Measurements from ENCODE around the gene CCNJL.
A peak's percentile ranks its signal among the peaks of the same experiment; 100 is the strongest.

CCNJL gene

GRCh38 chr5:160312134-160312959 lies at the start of gene CCNJL:
Gene CCNJL, minus strand, starts transcription at chr5:160312564. Its CDS starts 641 bp downstream, at chr5:160311923.
- Mint-ChIP-seq H3K4me3 (peak within 1 kb of the TSS; percentile 79 to 86), H3K9me3 (no peaks in the 10 kb centered on the region), H3K27me3 (peaks cover 98% of the 10 kb centered on the region), H3K4me1 (peaks cover 15% of the 10 kb centered on the region), H3K27ac (peak within 1 kb of the TSS in 1 of 2 donors; percentile 57)
- peak; percentile 64 for ATAC-seq
- DNase-seq: peak; percentile 11 to 13

- Mint-ChIP-seq H3K4me1 (no peaks in the 10 kb centered on the region), H3K27me3 (peaks cover 17% of the 10 kb centered on the region), H3K9me3 (no peaks in the 10 kb centered on the region), H3K4me3 (no peak overlapping the region), H3K27ac (peak overlapping the region in 1 of 2 donors; percentile 37)
- no peak for ATAC-seq
- no peak for DNase-seq
Measured at GRCh38 chr5:160361624-160362228, 49.4 kb upstream of the CCNJL start.

- peaks cover 16% of the 10 kb centered on the region for H3K27me3 Mint-ChIP-seq
- H3K4me3 Mint-ChIP-seq: no peak overlapping the region
- H3K4me1 Mint-ChIP-seq: no peaks in the 10 kb centered on the region
- H3K27ac Mint-ChIP-seq: no peak overlapping the region
- no peak for DNase-seq
- H3K9me3 Mint-ChIP-seq: no peaks in the 10 kb centered on the region
- no peak for ATAC-seq
Measured at GRCh38 chr5:160360310-160360709, 47.9 kb upstream of the CCNJL start.

- ATAC-seq (no peak), DNase-seq (no peak)
- no peaks in the 10 kb centered on the region for H3K4me1 Mint-ChIP-seq
- no peaks in the 10 kb centered on the region for H3K9me3 Mint-ChIP-seq
- no peak overlapping the region for H3K4me3 Mint-ChIP-seq
- peaks cover 11% of the 10 kb centered on the region for H3K27me3 Mint-ChIP-seq
- no peak overlapping the region for H3K27ac Mint-ChIP-seq
Measured at GRCh38 chr5:160359816-160360215, 47.5 kb upstream of the CCNJL start.

- Mint-ChIP-seq H3K9me3 (no peaks in the 10 kb centered on the region), H3K4me3 (no peak overlapping the region), H3K27me3 (peaks cover 9% of the 10 kb centered on the region), H3K27ac (no peak overlapping the region), H3K4me1 (no peaks in the 10 kb centered on the region)
- ATAC-seq (no peak), DNase-seq (no peak)
Measured at GRCh38 chr5:160359242-160359641, 46.9 kb upstream of the CCNJL start.

- no peaks in the 10 kb centered on the region for H3K4me1 Mint-ChIP-seq
- H3K27me3 Mint-ChIP-seq: no peaks in the 10 kb centered on the region
- H3K4me3 Mint-ChIP-seq: no peak overlapping the region
- DNase-seq: no peak
- no peak for ATAC-seq
- no peaks in the 10 kb centered on the region for H3K9me3 Mint-ChIP-seq
- no peak overlapping the region for H3K27ac Mint-ChIP-seq
Measured at GRCh38 chr5:160357861-160358411, 45.6 kb upstream of the CCNJL start.

- H3K4me3 Mint-ChIP-seq: no peak overlapping the region
Measured at GRCh38 chr5:160357394-160357793, 45.0 kb upstream of the CCNJL start.

GRCh38 chr5:160356550-160357347 lies 44.4 kb upstream of the CCNJL start:
- Mint-ChIP-seq H3K4me3 (no peak overlapping the region), H3K27ac (no peak overlapping the region), H3K27me3 (no peaks in the 10 kb centered on the region), H3K9me3 (no peaks in the 10 kb centered on the region), H3K4me1 (no peaks in the 10 kb centered on the region)
- no peak for DNase-seq
- no peak for ATAC-seq

More at GRCh38 chr5:160357394-160357793, 45.0 kb upstream of the CCNJL start:
- no peaks in the 10 kb centered on the region for H3K4me1 Mint-ChIP-seq
- DNase-seq: no peak
- ATAC-seq: no peak
- no peaks in the 10 kb centered on the region for H3K27me3 Mint-ChIP-seq
- no peaks in the 10 kb centered on the region for H3K9me3 Mint-ChIP-seq
- H3K27ac Mint-ChIP-seq: no peak overlapping the region

- DNase-seq: no peak
- H3K4me1 Mint-ChIP-seq: no peaks in the 10 kb centered on the region
- no peak for ATAC-seq
- no peak overlapping the region for H3K4me3 Mint-ChIP-seq
- no peak overlapping the region for H3K27ac Mint-ChIP-seq
- H3K27me3 Mint-ChIP-seq: no peaks in the 10 kb centered on the region
- no peaks in the 10 kb centered on the region for H3K9me3 Mint-ChIP-seq
Measured at GRCh38 chr5:160354666-160355065, 42.3 kb upstream of the CCNJL start.

- no peak overlapping the region for H3K27ac Mint-ChIP-seq
- DNase-seq: no peak
Measured at GRCh38 chr5:160353379-160353778, 41.0 kb upstream of the CCNJL start.

GRCh38 chr5:160352308-160352707 lies 39.9 kb upstream of the CCNJL start:
- H3K27me3 Mint-ChIP-seq: no peaks in the 10 kb centered on the region
- no peak for DNase-seq

More at GRCh38 chr5:160353379-160353778, 41.0 kb upstream of the CCNJL start:
- ATAC-seq: no peak
- H3K4me3 Mint-ChIP-seq: no peak overlapping the region
- no peaks in the 10 kb centered on the region for H3K9me3 Mint-ChIP-seq
- H3K4me1 Mint-ChIP-seq: no peaks in the 10 kb centered on the region
- no peaks in the 10 kb centered on the region for H3K27me3 Mint-ChIP-seq

GRCh38 chr5:160349935-160350303 lies 37.6 kb upstream of the CCNJL start:
- Mint-ChIP-seq H3K9me3 (no peaks in the 10 kb centered on the region), H3K4me3 (no peak overlapping the region), H3K27me3 (no peaks in the 10 kb centered on the region), H3K4me1 (no peaks in the 10 kb centered on the region), H3K27ac (no peak overlapping the region)
- ATAC-seq (no peak), DNase-seq (no peak)

More at GRCh38 chr5:160352308-160352707, 39.9 kb upstream of the CCNJL start:
- Mint-ChIP-seq H3K27ac (no peak overlapping the region), H3K9me3 (no peaks in the 10 kb centered on the region), H3K4me1 (no peaks in the 10 kb centered on the region), H3K4me3 (no peak overlapping the region)
- ATAC-seq: no peak

- no peak for ATAC-seq
- H3K4me1 Mint-ChIP-seq: no peaks in the 10 kb centered on the region
- no peak for DNase-seq
- no peaks in the 10 kb centered on the region for H3K27me3 Mint-ChIP-seq
- H3K9me3 Mint-ChIP-seq: no peaks in the 10 kb centered on the region
- H3K4me3 Mint-ChIP-seq: no peak overlapping the region
- H3K27ac Mint-ChIP-seq: no peak overlapping the region
Measured at GRCh38 chr5:160349249-160349934, 37.0 kb upstream of the CCNJL start.

- ATAC-seq (no peak), DNase-seq (no peak)
- Mint-ChIP-seq H3K4me1 (peaks cover 5% of the 10 kb centered on the region), H3K27me3 (no peaks in the 10 kb centered on the region), H3K9me3 (no peaks in the 10 kb centered on the region), H3K4me3 (no peak overlapping the region), H3K27ac (peak overlapping the region in 1 of 2 donors; percentile 52)
Measured at GRCh38 chr5:160348080-160348479, 35.7 kb upstream of the CCNJL start.

- no peaks in the 10 kb centered on the region for H3K9me3 Mint-ChIP-seq
- H3K4me3 Mint-ChIP-seq: no peak overlapping the region
- peaks cover 5% of the 10 kb centered on the region for H3K4me1 Mint-ChIP-seq
- H3K27ac Mint-ChIP-seq: no peak overlapping the region
- H3K27me3 Mint-ChIP-seq: no peaks in the 10 kb centered on the region
- no peak for ATAC-seq
- DNase-seq: no peak
Measured at GRCh38 chr5:160347448-160347847, 35.1 kb upstream of the CCNJL start.

All from stimulated activated naive CD8-positive, alpha-beta T cell treated with anti-CD3 and anti-CD28 coated beads, Interleukin-15, amount 100 ng/mL, for 72 hours (primary cell).